Measurements from ENCODE around the gene RPP38.

- TF ChIP-seq POLR2A (IDR thresholded peaks at IDR 0.05; ENCODE audit: low read depth, low read length): no peak
- TF ChIP-seq MAZ (IDR thresholded peaks at IDR 0.05; ENCODE audit: borderline replicate concordance, low read depth, low read length): no peak
Measured at GRCh38 chr10:15059914-15060313, 37.2 kb upstream of the RPP38 start.
